ENCODE measurements around the gene PTAR1.

The PTAR1 gene

DNA sequence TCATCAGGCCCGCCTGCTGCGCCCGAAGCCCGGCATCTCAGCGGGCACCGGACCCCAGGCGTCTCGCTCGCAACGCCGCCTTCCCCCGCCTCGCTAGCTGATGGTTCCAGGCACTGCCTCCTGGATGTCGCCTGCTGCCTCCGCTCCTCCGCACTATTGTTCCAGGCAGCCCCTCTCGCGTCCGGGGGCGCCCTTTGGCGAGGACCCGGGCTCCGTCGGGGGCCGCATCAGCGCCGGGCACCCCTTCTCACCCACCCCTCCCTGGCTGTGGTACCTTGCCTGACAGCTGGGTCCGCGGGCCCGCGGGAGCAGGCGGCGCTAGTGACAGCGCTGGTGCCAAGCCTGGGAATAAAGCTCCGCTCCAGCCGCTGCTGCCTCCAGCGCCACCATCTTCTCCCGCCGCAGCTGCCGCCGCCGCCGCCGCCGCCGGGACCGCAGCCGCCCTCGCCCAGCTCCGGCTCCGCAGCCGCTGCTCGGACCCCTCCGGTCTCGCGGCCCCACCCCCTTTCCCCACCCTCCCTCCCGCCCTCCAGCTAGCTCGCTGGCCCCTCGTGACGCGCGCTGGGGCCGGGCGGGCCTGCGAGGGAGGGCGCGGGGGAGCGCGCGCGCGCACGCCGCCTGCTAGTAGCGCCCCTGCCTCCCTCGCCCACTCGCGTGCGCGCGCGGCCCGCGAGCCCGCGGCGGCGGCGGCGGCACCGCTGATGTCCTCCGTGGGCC, 87.8 kb downstream of the PTAR1 start, which contains the start of gene APBA1:
Gene APBA1, minus strand, starts transcription at position 493 of the 717 bp plus-strand sequence.
- POLR2A ChIA-PET, result no interaction called here

DNA sequence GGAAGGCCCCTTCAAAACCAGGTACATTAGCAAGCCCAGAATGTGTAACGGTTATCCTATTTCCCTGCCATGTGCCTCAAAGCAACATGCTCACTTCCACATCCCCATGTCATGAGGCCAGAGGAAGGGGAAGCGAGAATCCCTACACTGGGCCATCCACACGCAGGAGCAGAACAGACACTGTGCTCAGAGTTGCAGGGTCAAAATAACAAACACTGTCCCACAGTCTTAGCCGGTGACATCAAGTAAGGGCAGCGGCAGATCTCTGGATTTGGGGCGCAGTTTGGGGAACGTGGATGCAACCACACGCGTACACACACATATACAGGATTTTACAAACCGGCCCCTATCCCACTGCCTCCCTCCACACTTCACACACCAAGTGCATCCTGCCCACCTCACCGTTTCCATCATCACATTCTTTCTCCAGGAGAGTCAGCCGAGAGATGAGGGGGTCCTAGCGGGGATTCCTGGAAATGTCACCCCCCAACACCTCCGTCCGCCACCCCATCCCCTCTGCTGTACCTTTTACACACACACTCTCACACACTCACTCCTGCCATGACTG, 88.4 kb downstream of the PTAR1 start:
- Histone ChIP-seq H3K4me3 (ENCODE audit: control insufficient read depth in 1 of 7, extremely low read depth in 1 of 7, insufficient read depth in 4 of 7, low read depth in 2 of 7, low read length in 6 of 7) (peak overlapping the region in 6 of 7 experiments; percentile 56 to 87 (median 68)), H3K27ac (ENCODE audit: insufficient read depth in 1 of 2, low read depth in 1 of 2, low read length in 2 of 2, poor library complexity in 1 of 2, severe bottlenecking in 2 of 2) (no peak overlapping the region), H3K4me1 (ENCODE audit: control extremely low read depth in 1 of 4, control insufficient read depth in 4 of 4, insufficient read depth in 4 of 4, low read length in 3 of 4) (peaks cover 0 to 26% (median 19%) of the 10 kb centered on the region in 4 experiments), H3K36me3 (ENCODE audit: control insufficient read depth in 4 of 4, insufficient read depth in 4 of 4, low read length in 3 of 4) (no peaks in the 10 kb centered on the region), H3K9me3 (ENCODE audit: control extremely low read depth in 1 of 5, control insufficient read depth in 4 of 5, insufficient read depth in 2 of 5, low read depth in 1 of 5, low read length in 4 of 5) (no peaks in the 10 kb centered on the region), H3K27me3 (replicated peaks in 2 of 5; ENCODE audit: control insufficient read depth in 4 of 5, insufficient read depth in 5 of 5, low read length in 4 of 5) (peaks cover 0 to 20% (median 4%) of the 10 kb centered on the region in 5 experiments)
- DNase-seq, result peak in 1 of 3 donors; percentile 20
- CTCF ChIA-PET, result interaction anchor here (1.1 to 2.7 kb wide), 2 partner anchors 10 to 74 kb away, joined by 3 to 17 read pairs; no protein-coding TSS in a partner anchor
- POLR2A ChIA-PET, result no interaction called here
- 62% methylated on average over 13 of the region's 15 CpGs for WGBS (ENCODE audit: insufficient coverage)

More for the DNA sequence above, 87.8 kb downstream of the PTAR1 start, which contains the start of gene APBA1:
- H3K27me3 ChIP-seq (replicated peaks in 2 of 5; ENCODE audit: control insufficient read depth in 4 of 5, insufficient read depth in 5 of 5, low read length in 4 of 5), result peaks cover 0 to 20% (median 4%) of the 10 kb centered on the region in 5 experiments
- no peak within 1 kb of the TSS for H3K27ac ChIP-seq (ENCODE audit: insufficient read depth in 1 of 2, low read depth in 1 of 2, low read length in 2 of 2, poor library complexity in 1 of 2, severe bottlenecking in 2 of 2)
- H3K4me1 ChIP-seq (ENCODE audit: control extremely low read depth in 1 of 4, control insufficient read depth in 4 of 4, insufficient read depth in 4 of 4, low read length in 3 of 4), result peaks cover 0 to 26% (median 19%) of the 10 kb centered on the region in 4 experiments
- no peaks in the 10 kb centered on the region for H3K9me3 ChIP-seq (ENCODE audit: control extremely low read depth in 1 of 5, control insufficient read depth in 4 of 5, insufficient read depth in 2 of 5, low read depth in 1 of 5, low read length in 4 of 5)
- CTCF ChIA-PET, result interaction anchor here (0.9 to 2.7 kb wide), 7 partner anchors 11 to 248 kb away, joined by 3 to 17 read pairs (median 3); no protein-coding TSS in a partner anchor
- DNase-seq, result peak; percentile 33 to 73 (median 58)
- H3K36me3 ChIP-seq (ENCODE audit: control insufficient read depth in 4 of 4, insufficient read depth in 4 of 4, low read length in 3 of 4), result no peaks in the 10 kb centered on the region
- peak within 1 kb of the TSS; percentile 54 to 87 (median 68) for H3K4me3 ChIP-seq (ENCODE audit: control insufficient read depth in 1 of 7, extremely low read depth in 1 of 7, insufficient read depth in 4 of 7, low read depth in 2 of 7, low read length in 6 of 7)
- WGBS (ENCODE audit: insufficient coverage), result under 1% methylated on average over 67 of the region's 92 CpGs

DNA sequence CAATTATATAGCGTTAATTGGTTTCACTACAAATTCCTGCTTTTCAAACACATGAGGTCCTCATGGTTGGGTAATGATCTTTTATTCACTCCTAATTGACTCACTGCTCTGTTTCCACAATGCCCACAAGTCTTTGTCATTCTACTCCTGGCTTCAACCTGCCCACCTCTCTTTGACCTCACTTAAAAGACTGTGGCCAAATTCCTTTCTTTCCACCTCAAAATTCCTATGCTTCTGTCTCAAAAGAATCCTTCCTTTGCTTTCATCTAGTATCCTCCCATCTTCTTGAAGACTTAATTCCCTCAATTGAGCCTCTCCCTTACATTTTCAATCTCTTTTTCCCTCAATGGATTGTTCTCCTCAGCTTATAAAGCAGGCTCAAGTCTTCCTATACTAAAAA, 92.5 kb downstream of the PTAR1 start:
- H3K36me3 ChIP-seq (ENCODE audit: control insufficient read depth in 4 of 4, insufficient read depth in 4 of 4, low read length in 3 of 4), result no peaks in the 10 kb centered on the region
- no peak for DNase-seq
- H3K4me1 ChIP-seq (ENCODE audit: control extremely low read depth in 1 of 4, control insufficient read depth in 4 of 4, insufficient read depth in 4 of 4, low read length in 3 of 4), result peaks cover 0 to 8% (median 5%) of the 10 kb centered on the region in 4 experiments
- H3K27ac ChIP-seq (ENCODE audit: insufficient read depth in 1 of 2, low read depth in 1 of 2, low read length in 2 of 2, poor library complexity in 1 of 2, severe bottlenecking in 2 of 2), result no peak overlapping the region
- H3K4me3 ChIP-seq (ENCODE audit: control insufficient read depth in 1 of 7, extremely low read depth in 1 of 7, insufficient read depth in 4 of 7, low read depth in 2 of 7, low read length in 6 of 7), result no peak overlapping the region
- 100% methylated on average over 1 of the region's 1 CpG for WGBS (ENCODE audit: insufficient coverage)
- POLR2A ChIA-PET, result no interaction called here
- CTCF ChIA-PET, result no interaction called here
- no peaks in the 10 kb centered on the region for H3K9me3 ChIP-seq (ENCODE audit: control extremely low read depth in 1 of 5, control insufficient read depth in 4 of 5, insufficient read depth in 2 of 5, low read depth in 1 of 5, low read length in 4 of 5)
- H3K27me3 ChIP-seq (replicated peaks in 2 of 5; ENCODE audit: control insufficient read depth in 4 of 5, insufficient read depth in 5 of 5, low read length in 4 of 5), result peaks cover 0 to 20% (median 4%) of the 10 kb centered on the region in 5 experiments

DNA sequence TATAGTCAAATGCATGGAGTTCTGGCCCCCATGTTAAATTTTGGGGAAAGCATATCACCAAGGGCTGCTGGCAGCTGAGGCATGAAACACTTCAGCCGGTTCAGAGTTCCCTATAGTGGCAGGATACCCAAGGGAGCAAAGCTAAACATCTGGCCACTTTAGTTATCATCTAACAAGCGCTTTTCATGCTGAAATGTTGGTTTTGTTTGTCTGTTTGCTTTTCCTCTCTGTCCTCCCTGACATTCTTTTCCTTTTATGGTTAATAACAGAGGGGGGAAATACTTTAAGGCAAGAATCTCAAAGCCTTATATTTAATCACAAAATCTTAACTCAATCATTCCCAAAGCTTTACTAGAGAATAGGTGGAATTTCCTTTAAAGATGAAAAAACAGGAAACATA, 99.5 kb downstream of the PTAR1 start:
- Histone ChIP-seq H3K9me3 (ENCODE audit: control extremely low read depth in 1 of 5, control insufficient read depth in 4 of 5, insufficient read depth in 2 of 5, low read depth in 1 of 5, low read length in 4 of 5) (no peaks in the 10 kb centered on the region), H3K27me3 (replicated peaks in 2 of 5; ENCODE audit: control insufficient read depth in 4 of 5, insufficient read depth in 5 of 5, low read length in 4 of 5) (no peaks in the 10 kb centered on the region), H3K4me1 (ENCODE audit: control extremely low read depth in 1 of 4, control insufficient read depth in 4 of 4, insufficient read depth in 4 of 4, low read length in 3 of 4) (no peaks in the 10 kb centered on the region), H3K36me3 (ENCODE audit: control insufficient read depth in 4 of 4, insufficient read depth in 4 of 4, low read length in 3 of 4) (no peaks in the 10 kb centered on the region), H3K27ac (ENCODE audit: insufficient read depth in 1 of 2, low read depth in 1 of 2, low read length in 2 of 2, poor library complexity in 1 of 2, severe bottlenecking in 2 of 2) (no peak overlapping the region), H3K4me3 (ENCODE audit: control insufficient read depth in 1 of 7, extremely low read depth in 1 of 7, insufficient read depth in 4 of 7, low read depth in 2 of 7, low read length in 6 of 7) (no peak overlapping the region)
- DNase-seq, result no peak
- ChIA-PET POLR2A (no interaction called here), CTCF (interaction anchor here (0.8 to 4.1 kb wide), 3 partner anchors 11 to 113 kb away, joined by 3 to 17 read pairs (median 3); partner anchors contain the start of gene APBA1)
- no CpG with 5 or more reads among the region's 2 CpGs for WGBS (ENCODE audit: insufficient coverage)

Measured in common myeloid progenitor, CD34-positive (primary cell).